GM12874 (cell line): Measurements from ENCODE around the gene RYR2.

Experiments used
- CTCF ChIP-seq: IDR thresholded peaks from 2 replicates; pipeline ENCODE4 v1.5.1; 2011; ENCODE audit warnings: low read depth, mild to moderate bottlenecking, control low read depth, low read length, moderate library complexity; ENCODE audit not compliant: insufficient read depth

The RYR2 gene

GRCh38 chr1:237792726-237793125 is 750.7 kb downstream of the RYR2 start:
- TF ChIP-seq CTCF: no peak

- no peak for TF ChIP-seq CTCF
Observed at GRCh38 chr1:237794071-237794470, 752.1 kb downstream of the RYR2 start.

GRCh38 chr1:237795558-237795957 is 753.6 kb downstream of the RYR2 start:
- no peak for TF ChIP-seq CTCF

- TF ChIP-seq CTCF: peak; percentile 21; the same call in 1 of the 2 replicates
Observed at GRCh38 chr1:237799762-237800474, 757.9 kb downstream of the RYR2 start.

- TF ChIP-seq CTCF: no peak
Observed at GRCh38 chr1:237804516-237804915, 762.5 kb downstream of the RYR2 start.

GRCh38 chr1:237809099-237809498 is 767.1 kb downstream of the RYR2 start:
- TF ChIP-seq CTCF: no peak

- no peak for TF ChIP-seq CTCF
Observed at GRCh38 chr1:237811633-237812032, 769.6 kb downstream of the RYR2 start.
